HG02973 (cell line): ENCODE data around the gene CACNA2D1.
"Not testable (repeated sequence)": the region's sequence is repeated elsewhere in the genome, so short reads cannot be mapped to it uniquely, and the experiment has no call there.

Experiments
- ATAC-seq: cut with Tn5 transposase; IDR thresholded peaks from one replicate; pipeline ENCODE4 v1.9.1; 2021; ENCODE audit warnings: moderate library complexity; ENCODE audit not compliant: unreplicated experiment

Gene CACNA2D1

GRCh38 chr7:82173400-82174021, 270.1 kb downstream of the CACNA2D1 start:
- no peak for ATAC-seq

GRCh38 chr7:82172881-82173280, 270.7 kb downstream of the CACNA2D1 start:
- no peak for ATAC-seq

GRCh38 chr7:82172017-82172416, 271.6 kb downstream of the CACNA2D1 start:
- no peak for ATAC-seq

- ATAC-seq: no peak
These were observed 275.8 kb downstream of the CACNA2D1 start for GRCh38 chr7:82167558-82168314.

GRCh38 chr7:82166260-82167015, 277.1 kb downstream of the CACNA2D1 start:
- ATAC-seq: no peak

- no peak for ATAC-seq
These were observed 278.8 kb downstream of the CACNA2D1 start for GRCh38 chr7:82164813-82165212.

- ATAC-seq: no peak
These were observed 279.2 kb downstream of the CACNA2D1 start for GRCh38 chr7:82164410-82164809.

- ATAC-seq: no peak
These were observed 280.0 kb downstream of the CACNA2D1 start for GRCh38 chr7:82163586-82163985.

- ATAC-seq: no peak
These were observed 281.3 kb downstream of the CACNA2D1 start for GRCh38 chr7:82162289-82162688.

GRCh38 chr7:82158327-82158726, 285.2 kb downstream of the CACNA2D1 start:
- ATAC-seq: no peak

- no peak for ATAC-seq
These were observed 286.7 kb downstream of the CACNA2D1 start for GRCh38 chr7:82156893-82157292.

- no peak for ATAC-seq
These were observed 287.4 kb downstream of the CACNA2D1 start for GRCh38 chr7:82156168-82156567.

GRCh38 chr7:82154728-82155127, 288.8 kb downstream of the CACNA2D1 start:
- no peak for ATAC-seq

- ATAC-seq: no peak
These were observed 289.8 kb downstream of the CACNA2D1 start for GRCh38 chr7:82153776-82154175.

- no peak for ATAC-seq
These were observed 290.7 kb downstream of the CACNA2D1 start for GRCh38 chr7:82152858-82153257.

GRCh38 chr7:82146491-82146890, 297.1 kb downstream of the CACNA2D1 start:
- ATAC-seq: no peak

GRCh38 chr7:82142263-82142864, 301.2 kb downstream of the CACNA2D1 start:
- no peak for ATAC-seq

- ATAC-seq: no peak
These were observed 302.1 kb downstream of the CACNA2D1 start for GRCh38 chr7:82141427-82141826.

GRCh38 chr7:82140608-82141007, 303.0 kb downstream of the CACNA2D1 start:
- ATAC-seq: not testable (repeated sequence)

- no peak for ATAC-seq
These were observed 312.4 kb downstream of the CACNA2D1 start for GRCh38 chr7:82131215-82131614.

- no peak for ATAC-seq
These were observed 314.5 kb downstream of the CACNA2D1 start for GRCh38 chr7:82129091-82129490.
